ENCODE data around the gene PTGS1.
A peak's percentile ranks its signal among the peaks of the same experiment; 100 is the strongest.
"Not testable (repeated sequence)": the region's sequence is repeated elsewhere in the genome, so short reads cannot be mapped to it uniquely, and the experiment has no call there.

The PTGS1 gene

GRCh38 chr9:122347348-122348287 is 23.2 kb upstream of the PTGS1 start:
- no peak for DNase-seq

- DNase-seq, result no peak
Observed at GRCh38 chr9:122348288-122348777, 22.5 kb upstream of the PTGS1 start.

- no peak for DNase-seq
Observed at GRCh38 chr9:122348791-122349190, 22.0 kb upstream of the PTGS1 start.

- no peak for DNase-seq
Observed at GRCh38 chr9:122349201-122349600, 21.6 kb upstream of the PTGS1 start.

- peak; percentile 91 for DNase-seq
Observed at GRCh38 chr9:122350577-122351355, 20.1 kb upstream of the PTGS1 start.

- no peak for DNase-seq
Observed at GRCh38 chr9:122354536-122355199, 16.2 kb upstream of the PTGS1 start.

- no peak for DNase-seq
Observed at GRCh38 chr9:122355336-122355875, 15.4 kb upstream of the PTGS1 start.

GRCh38 chr9:122356627-122357026 is 14.2 kb upstream of the PTGS1 start:
- no peak for DNase-seq

- no peak for DNase-seq
Observed at GRCh38 chr9:122360891-122361290, 9.9 kb upstream of the PTGS1 start.

GRCh38 chr9:122363131-122363530 is 7.7 kb upstream of the PTGS1 start:
- DNase-seq, result not testable (repeated sequence)

- DNase-seq, result no peak
Observed at GRCh38 chr9:122364117-122364782, 6.6 kb upstream of the PTGS1 start.

- DNase-seq, result no peak
Observed at GRCh38 chr9:122364783-122365150, 6.1 kb upstream of the PTGS1 start.

- DNase-seq, result no peak
Observed at GRCh38 chr9:122366074-122366660, 4.7 kb upstream of the PTGS1 start.

- DNase-seq, result no peak
Observed at GRCh38 chr9:122367065-122367464, 3.8 kb upstream of the PTGS1 start.

GRCh38 chr9:122367774-122368460 is 2.9 kb upstream of the PTGS1 start:
- DNase-seq, result no peak

- no peak for DNase-seq
Observed at GRCh38 chr9:122368642-122369041, 2.2 kb upstream of the PTGS1 start.

GRCh38 chr9:122370303-122370702 is 521 bp upstream of the PTGS1 start:
- DNase-seq, result no peak

GRCh38 chr9:122371846-122372245 is 1.0 kb downstream of the PTGS1 start:
- DNase-seq, result no peak

GRCh38 chr9:122372856-122373845 is 2.3 kb downstream of the PTGS1 start:
- DNase-seq, result no peak

- DNase-seq, result no peak
Observed at GRCh38 chr9:122374885-122375420, 4.1 kb downstream of the PTGS1 start.

All from activated effector memory CD4-positive, alpha-beta T cell treated with anti-CD3 and anti-CD28 coated beads, Interleukin-2, amount 50 U/mL, for 16 hours (primary cell).